Endothelial cell of umbilical vein (primary cell): ENCODE measurements around the gene RAD51B. TPM values are rescaled to one million over a fixed set of nuclear protein-coding genes. Genes with fewer than 3 reads are reported as not detected.
"Not testable (repeated sequence)": the region's sequence is repeated elsewhere in the genome, so short reads cannot be mapped to it uniquely, and the experiment has no call there.

Experiments used
- BruUV-seq: library from RNA; stranded (reverse); fragments of 400-500 nt; replicated peaks from 2 replicates; lab custom pipeline; 2021; lab: Mats Ljungman, UMichigan
- CTCF ChIA-PET: fragments of 300-600, 350-600 bp; sonication (Branson Sonifier 250); formaldehyde crosslinking; loops from one replicate; lab custom pipeline; 2021; ENCODE audit warnings: antibody characterized with exemption, inconsistent platforms; lab: Charles Lee
- POLR2A ChIA-PET: fragments of 300-600, 350-600 bp; sonication (Branson Sonifier 250); formaldehyde crosslinking; loops from one replicate; lab custom pipeline; 2021; ENCODE audit warnings: antibody characterized with exemption, inconsistent platforms; lab: Charles Lee
- DNase-seq: peaks from one replicate; pipeline ENCODE4 v3.0.0-alpha.2; 2011; ENCODE audit warnings: low read depth, low spot score
- FAIRE-seq: peaks from 2 replicates; lab custom pipeline; 2011; peaks lifted over from hg19 to GRCh38; lab: Jason Lieb, UNC
- H2AFZ ChIP-seq: 2 replicates; pipeline ENCODE4 v1.6.0; 2012; ENCODE audit warnings: low read depth, low read length, control low read depth, inconsistent platforms
- H3K27ac ChIP-seq: 2 replicates; pipeline ENCODE4 v1.5.1; 2011; ENCODE audit warnings: low read depth, mild to moderate bottlenecking, control low read depth, low read length, moderate library complexity; ENCODE audit not compliant: insufficient read depth
- H3K27me3 ChIP-seq, 2 experiments: 2 replicates each; pipeline versions ENCODE4 v1.6.0 to v1.6.1; 2011; ENCODE audit warnings: low read length in 2 of 2, mixed read lengths in 1 of 2; ENCODE audit not compliant: control insufficient read depth in 2 of 2, insufficient read depth in 2 of 2
- H3K36me3 ChIP-seq, 2 experiments: 2 replicates in 1 of 2; 3 replicates in 1 of 2; pipeline ENCODE4 v1.5.1; 2011; ENCODE audit warnings: low read length in 2 of 2, mild to moderate bottlenecking in 1 of 2, moderate library complexity in 1 of 2; ENCODE audit not compliant: control insufficient read depth in 2 of 2, insufficient read depth in 2 of 2; ENCODE audit errors: extremely low read depth in 1 of 2
- H3K4me1 ChIP-seq: 3 replicates; pipeline ENCODE4 v1.5.1; 2011; ENCODE audit warnings: mild to moderate bottlenecking, low read length; ENCODE audit not compliant: control insufficient read depth, insufficient read depth; ENCODE audit errors: extremely low read depth
- H3K4me2 ChIP-seq: 2 replicates; pipeline ENCODE4 v1.6.1; 2011; ENCODE audit warnings: low read length, control low read depth, mixed read lengths; ENCODE audit not compliant: insufficient read depth
- H3K4me3 ChIP-seq, 3 experiments: fragments of 200-600 bp in 1 of 3; sonication (generic), shearing (Covaris generic) in 1 of 3; replicated peaks in 1 of 3; 2 replicates each; pipeline ENCODE4 v1.5.1; 2011 to 2016; ENCODE audit warnings: control low read depth in 3 of 3, low read length in 3 of 3, mild to moderate bottlenecking in 2 of 3, inconsistent platforms in 1 of 3, low read depth in 1 of 3, moderate library complexity in 1 of 3; ENCODE audit not compliant: insufficient read depth in 1 of 3
- H3K79me2 ChIP-seq: 2 replicates; pipeline ENCODE4 v1.6.0; 2012; ENCODE audit warnings: low read length, inconsistent platforms; ENCODE audit not compliant: control insufficient read depth, insufficient read depth
- H3K9ac ChIP-seq: replicated peaks from 2 replicates; pipeline ENCODE3; 2011; ENCODE audit warnings: low read length, control low read depth; ENCODE audit not compliant: insufficient read depth; ENCODE audit errors: extremely low read depth
- H3K9me1 ChIP-seq: replicated peaks from 3 replicates; pipeline ENCODE4 v1.6.0; 2011; ENCODE audit warnings: mild to moderate bottlenecking, low read length; ENCODE audit not compliant: control insufficient read depth, insufficient read depth; ENCODE audit errors: extremely low read depth
- H3K9me3 ChIP-seq: replicated peaks from 2 replicates; pipeline ENCODE4 v1.5.1; 2012; ENCODE audit warnings: low read length, inconsistent platforms; ENCODE audit not compliant: control insufficient read depth, insufficient read depth
- H4K20me1 ChIP-seq: replicated peaks from 2 replicates; pipeline ENCODE3; 2011; ENCODE audit warnings: mild to moderate bottlenecking, low read length; ENCODE audit not compliant: control insufficient read depth, insufficient read depth; ENCODE audit errors: extremely low read depth
- EZH2 ChIP-seq: IDR thresholded peaks from 2 replicates; pipeline ENCODE4 v1.6.1; 2012; ENCODE audit warnings: borderline replicate concordance, low read depth, mild to moderate bottlenecking, moderate library complexity, low read length, inconsistent platforms; ENCODE audit not compliant: severe bottlenecking
- FOS ChIP-seq: IDR thresholded peaks from 2 replicates; pipeline ENCODE4 v1.6.1; 2011; ENCODE audit warnings: mild to moderate bottlenecking, low read length, moderate library complexity, borderline replicate concordance; ENCODE audit not compliant: insufficient read depth
- JUN ChIP-seq: IDR thresholded peaks from 2 replicates; pipeline ENCODE4 v1.6.1; 2011; ENCODE audit warnings: borderline replicate concordance, low read depth; ENCODE audit not compliant: insufficient read length, insufficient read depth
- MAX ChIP-seq: IDR thresholded peaks from 2 replicates; pipeline ENCODE4 v1.6.1; 2011; ENCODE audit not compliant: insufficient read depth, insufficient read length
- MYC ChIP-seq: IDR thresholded peaks from one replicate; pipeline ENCODE4 v1.6.1; 2011; ENCODE audit warnings: mild to moderate bottlenecking, low read depth, low read length
- POLR2A ChIP-seq: IDR thresholded peaks from 2 replicates; pipeline ENCODE4 v1.6.1; 2012; ENCODE audit warnings: low read depth, mild to moderate bottlenecking, control low read depth, low read length
- POLR2AphosphoS5 ChIP-seq: IDR thresholded peaks from 2 replicates; pipeline ENCODE4 v1.6.1; 2012; ENCODE audit warnings: low read depth, mild to moderate bottlenecking, control low read depth, low read length, moderate library complexity; ENCODE audit not compliant: insufficient read depth
- dilution Hi-C: fragments of 300-500 bp; cut with MboI; formaldehyde crosslinking; loops from one replicate; pipeline ENCODE4 v1.15.0; 2019; ENCODE audit warnings: low sequenced_read_pairs; ENCODE audit not compliant: extremely low pct_ligation_motif_present
- intact Hi-C: fragments of 100-400 bp; cut with micrococcal nuclease; formaldehyde crosslinking; loops from one replicate; pipeline ENCODE4 v1.10.0; 2022
- polyA plus RNA-seq, 4 experiments: library from polyadenylated mRNA; depleted of rRNA in 3 of 4; stranded (reverse) in 3 of 4; unstranded in 1 of 4; fragments of >200 nt; gene quantifications; 2 replicates each; pipeline versions ENCODE4 v1.2.1 to v1.2.3, GENCODE V29; 2011 to 2012; ENCODE audit warnings: missing spikeins in 1 of 4
- total RNA-seq: library from RNA; stranded (reverse); gene quantifications from 2 replicates; pipeline ENCODE4 v1.2.3, GENCODE V29; 2021
- TF ChIP-seq, protein P1 (sequence below), 2 donors: IDR thresholded peaks; 1 replicate in 1 of 2; 2 replicates in 1 of 2; pipeline ENCODE4 v1.5.1; 2011; ENCODE audit warnings: low read length in 2 of 2, mild to moderate bottlenecking in 2 of 2, moderate library complexity in 2 of 2, control low read depth in 1 of 2, inconsistent platforms in 1 of 2, low read depth in 1 of 2; ENCODE audit not compliant: insufficient read depth in 1 of 2; ENCODE audit errors: extremely low read depth in 1 of 2

Gene RAD51B
- total and polyA plus RNA-seq, 2 donors (not counting 3 experiments of a cell fraction or from before 2014, with no cell fraction given) = 3.9 to 19.0 TPM

GRCh38 chr14:68435631-68436030 is 616.1 kb downstream of the RAD51B start:
- CTCF ChIA-PET = not testable (repeated sequence)

DNA sequence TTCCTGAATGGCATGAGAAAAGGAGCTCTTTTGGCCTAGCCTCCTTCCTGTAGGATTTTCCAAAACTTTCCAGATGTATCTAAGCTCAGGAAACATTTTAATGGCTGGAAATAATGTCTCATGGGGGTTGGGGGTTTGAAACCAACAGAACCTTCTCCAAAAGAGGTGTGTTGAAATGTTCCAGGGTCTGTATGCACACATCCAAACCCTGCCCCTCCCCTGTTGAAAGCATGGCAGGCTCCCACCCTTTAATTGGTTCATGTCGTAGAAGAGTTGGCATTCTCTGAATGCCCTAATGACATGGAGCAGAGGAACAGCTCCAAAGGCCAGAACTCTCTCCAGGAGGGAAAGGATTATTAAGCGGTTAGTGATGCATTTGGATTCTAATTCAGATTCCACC is 620.1 kb downstream of the RAD51B start:
- DNase-seq (peak; percentile 27), FAIRE-seq (no peak)
- H2AFZ ChIP-seq = no peak overlapping the region
- H3K9me3 ChIP-seq = no peaks in the 10 kb centered on the region
- no peaks in the 10 kb centered on the region for H3K27me3 ChIP-seq
- no peak overlapping the region for H3K9ac ChIP-seq
- no peaks in the 10 kb centered on the region for H3K4me1 ChIP-seq
- H3K9me1 ChIP-seq = no peaks in the 10 kb centered on the region
- ChIA-PET CTCF (no interaction called here), POLR2A (no interaction called here)
- H3K4me2 ChIP-seq = no peak overlapping the region
- BruUV-seq = no TSS peak
- no peak overlapping the region for H3K4me3 ChIP-seq
- intact Hi-C loops = no loop called here
- no peak for TF ChIP-seq FOS
- TF ChIP-seq, protein P1, sequence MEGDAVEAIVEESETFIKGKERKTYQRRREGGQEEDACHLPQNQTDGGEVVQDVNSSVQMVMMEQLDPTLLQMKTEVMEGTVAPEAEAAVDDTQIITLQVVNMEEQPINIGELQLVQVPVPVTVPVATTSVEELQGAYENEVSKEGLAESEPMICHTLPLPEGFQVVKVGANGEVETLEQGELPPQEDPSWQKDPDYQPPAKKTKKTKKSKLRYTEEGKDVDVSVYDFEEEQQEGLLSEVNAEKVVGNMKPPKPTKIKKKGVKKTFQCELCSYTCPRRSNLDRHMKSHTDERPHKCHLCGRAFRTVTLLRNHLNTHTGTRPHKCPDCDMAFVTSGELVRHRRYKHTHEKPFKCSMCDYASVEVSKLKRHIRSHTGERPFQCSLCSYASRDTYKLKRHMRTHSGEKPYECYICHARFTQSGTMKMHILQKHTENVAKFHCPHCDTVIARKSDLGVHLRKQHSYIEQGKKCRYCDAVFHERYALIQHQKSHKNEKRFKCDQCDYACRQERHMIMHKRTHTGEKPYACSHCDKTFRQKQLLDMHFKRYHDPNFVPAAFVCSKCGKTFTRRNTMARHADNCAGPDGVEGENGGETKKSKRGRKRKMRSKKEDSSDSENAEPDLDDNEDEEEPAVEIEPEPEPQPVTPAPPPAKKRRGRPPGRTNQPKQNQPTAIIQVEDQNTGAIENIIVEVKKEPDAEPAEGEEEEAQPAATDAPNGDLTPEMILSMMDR (IDR thresholded peaks at IDR 0.05; ENCODE audit: extremely low read depth in 1 of 2, insufficient read depth in 1 of 2, low read depth in 1 of 2, low read length in 2 of 2) = no peak
- no peak for TF ChIP-seq EZH2
- no peak for TF ChIP-seq POLR2A
- TF ChIP-seq MYC = no peak
- TF ChIP-seq MAX = no peak
- TF ChIP-seq POLR2AphosphoS5 = no peak
- TF ChIP-seq JUN = no peak
- no peaks in the 10 kb centered on the region for H3K36me3 ChIP-seq
- no peaks in the 10 kb centered on the region for H3K79me2 ChIP-seq
- H3K27ac ChIP-seq = no peak overlapping the region
- dilution Hi-C loops = no loop called here
- no peaks in the 10 kb centered on the region for H4K20me1 ChIP-seq

More at GRCh38 chr14:68435631-68436030, 616.1 kb downstream of the RAD51B start:
- dilution Hi-C loops, H3K4me3 ChIP-seq, H3K27ac ChIP-seq, H3K4me1 ChIP-seq, POLR2A ChIA-PET, H3K79me2 ChIP-seq, H3K9me1 ChIP-seq, BruUV-seq, H3K4me2 ChIP-seq, H3K9me3 ChIP-seq, H3K9ac ChIP-seq, H4K20me1 ChIP-seq, H2AFZ ChIP-seq, FAIRE-seq, DNase-seq, H3K27me3 ChIP-seq, intact Hi-C loops, H3K36me3 ChIP-seq: not testable (repeated sequence)
